Hepatocyte (in vitro differentiated cells): ENCODE results near the gene CHST11. TPM values are rescaled to one million over a fixed set of nuclear protein-coding genes. Genes with fewer than 3 reads are reported as not detected.

Source experiments
- DNase-seq: peaks from one replicate; pipeline ENCODE4 v3.0.0-alpha.2; 2016; ENCODE audit warnings: low spot score
- H2AFZ ChIP-seq: fragments of 200-600 bp; sonication (generic); 2 replicates; pipeline ENCODE4 v1.6.0; 2016; ENCODE audit warnings: antibody characterized with exemption, mild to moderate bottlenecking
- H3K27ac ChIP-seq: fragments of 200-600 bp; sonication (generic); 2 replicates; pipeline ENCODE4 v1.5.1; 2016; ENCODE audit warnings: mild to moderate bottlenecking
- H3K27me3 ChIP-seq: fragments of 200-600 bp; sonication (generic); 2 replicates; pipeline ENCODE4 v1.6.1; 2016
- H3K36me3 ChIP-seq: fragments of 200-600 bp; sonication (generic); replicated peaks from 2 replicates; pipeline ENCODE4 v1.5.1; 2016; ENCODE audit warnings: low read depth; ENCODE audit not compliant: insufficient read depth
- H3K4me1 ChIP-seq: fragments of 200-600 bp; sonication (generic); 2 replicates; pipeline ENCODE4 v1.5.1; 2016; ENCODE audit warnings: mild to moderate bottlenecking, moderate library complexity; ENCODE audit not compliant: insufficient read depth
- H3K4me2 ChIP-seq: fragments of 200-600 bp; sonication (generic); 2 replicates; pipeline ENCODE4 v1.6.0; 2016
- H3K4me3 ChIP-seq: fragments of 200-600 bp; sonication (generic); 2 replicates; pipeline ENCODE4 v1.5.1; 2016; ENCODE audit warnings: mild to moderate bottlenecking
- H3K79me2 ChIP-seq: fragments of 200-600 bp; sonication (generic); 2 replicates; pipeline ENCODE4 v1.6.0; 2017; ENCODE audit warnings: mild to moderate bottlenecking
- H3K9me2 ChIP-seq: fragments of 200-600 bp; sonication (generic); replicated peaks from 2 replicates; pipeline ENCODE4 v1.6.0; 2017; ENCODE audit warnings: mild to moderate bottlenecking; ENCODE audit not compliant: insufficient read depth
- H3K9me3 ChIP-seq: fragments of 200-600 bp; sonication (generic); 2 replicates; pipeline ENCODE4 v1.5.1; 2016; ENCODE audit warnings: low read depth, mild to moderate bottlenecking
- H4K20me1 ChIP-seq: fragments of 200-600 bp; sonication (generic); 2 replicates; pipeline ENCODE4 v1.6.0; 2016; ENCODE audit warnings: mild to moderate bottlenecking; ENCODE audit not compliant: insufficient read depth, poor library complexity, severe bottlenecking
- CTCF ChIP-seq: fragments of 200-600 bp; sonication (generic); IDR thresholded peaks from 2 replicates; pipeline ENCODE4 v1.5.1; 2016; ENCODE audit warnings: antibody characterized with exemption, mild to moderate bottlenecking; ENCODE audit not compliant: poor library complexity
- EZH2 ChIP-seq: fragments of 200-600 bp; sonication (generic); IDR thresholded peaks from 2 replicates; pipeline ENCODE4 v1.6.1; 2016; ENCODE audit warnings: antibody characterized with exemption, mild to moderate bottlenecking, borderline replicate concordance
- EZH2phosphoT487 ChIP-seq: fragments of 200-600 bp; sonication (generic); IDR thresholded peaks from one replicate; pipeline ENCODE4 v1.6.1; 2018; ENCODE audit warnings: antibody characterized with exemption, mild to moderate bottlenecking, low read depth, moderate library complexity; ENCODE audit not compliant: unreplicated experiment, severe bottlenecking
- WGBS: methylation state at CpG from one replicate; pipeline ENCODE4 v1.1.6; 2016; ENCODE audit warnings: low lambda C conversion rate; ENCODE audit errors: missing lambda C conversion rate; 5-methylcytosine and 5-hydroxymethylcytosine counted together
- polyA plus RNA-seq: library from polyadenylated mRNA; unstranded; fragments of >200 nt; fragmentation: Nextera tagmentation; extraction: Ambion mirVana; gene quantifications from 2 replicates; pipeline ENCODE4 v1.2.1, GENCODE V29; 2016
- total RNA-seq: library from RNA; depleted of rRNA; stranded (reverse); fragments of >200 nt; gene quantifications from 2 replicates; pipeline ENCODE4 v1.2.3, GENCODE V29; 2014

The CHST11 gene
- total and polyA plus RNA-seq, 2 experiments from 2014 or later: 5.2 to 8.9 TPM

- Histone ChIP-seq H3K4me1 (no peaks in the 10 kb centered on the region), H3K36me3 (no peaks in the 10 kb centered on the region), H3K9me3 (no peaks in the 10 kb centered on the region), H3K79me2 (no peaks in the 10 kb centered on the region), H3K27me3 (no peaks in the 10 kb centered on the region), H3K4me3 (no peak overlapping the region), H2AFZ (no peak overlapping the region), H3K27ac (no peak overlapping the region), H3K4me2 (no peak overlapping the region), H3K9me2 (no peaks in the 10 kb centered on the region), H4K20me1 (no peaks in the 10 kb centered on the region)
- 82% methylated on average over 12 of the region's 12 CpGs for WGBS
- TF ChIP-seq CTCF (no peak), EZH2phosphoT487 (no peak), EZH2 (no peak)
- DNase-seq: no peak
Measured at GRCh38 chr12:104653730-104654664, 197.2 kb downstream of the CHST11 start.

- no peaks in the 10 kb centered on the region for H3K4me1 ChIP-seq
- 90% methylated on average over 16 of the region's 16 CpGs for WGBS
Measured at GRCh38 chr12:104654665-104655609, 198.2 kb downstream of the CHST11 start.

GRCh38 chr12:104656383-104656782 lies 199.6 kb downstream of the CHST11 start:
- Histone ChIP-seq H2AFZ (no peak overlapping the region), H4K20me1 (no peaks in the 10 kb centered on the region), H3K9me2 (no peaks in the 10 kb centered on the region), H3K27me3 (no peaks in the 10 kb centered on the region), H3K4me2 (no peak overlapping the region), H3K36me3 (no peaks in the 10 kb centered on the region), H3K9me3 (no peaks in the 10 kb centered on the region), H3K4me1 (no peaks in the 10 kb centered on the region), H3K4me3 (no peak overlapping the region), H3K27ac (no peak overlapping the region), H3K79me2 (no peaks in the 10 kb centered on the region)
- TF ChIP-seq EZH2 (no peak), CTCF (no peak), EZH2phosphoT487 (no peak)
- no peak for DNase-seq
- 90% methylated on average over 10 of the region's 10 CpGs for WGBS

More at GRCh38 chr12:104654665-104655609, 198.2 kb downstream of the CHST11 start:
- Histone ChIP-seq H3K79me2 (no peaks in the 10 kb centered on the region), H3K4me3 (no peak overlapping the region), H3K4me2 (no peak overlapping the region), H3K27ac (no peak overlapping the region), H2AFZ (no peak overlapping the region), H3K27me3 (no peaks in the 10 kb centered on the region), H3K9me2 (no peaks in the 10 kb centered on the region), H4K20me1 (no peaks in the 10 kb centered on the region), H3K9me3 (no peaks in the 10 kb centered on the region), H3K36me3 (no peaks in the 10 kb centered on the region)
- no peak for DNase-seq
- no peak for TF ChIP-seq EZH2phosphoT487
- no peak for TF ChIP-seq EZH2
- TF ChIP-seq CTCF: no peak
